BJ (cell line): ENCODE results near the gene GAPDHS. TPM values are rescaled to one million over a fixed set of nuclear protein-coding genes. Genes with fewer than 3 reads are reported as not detected.
A peak's percentile ranks its signal among the peaks of the same experiment; 100 is the strongest.

Experiments
- CTCF ChIA-PET: fragments of 350-600 bp; formaldehyde crosslinking; extraction: SDS; loops from one replicate; lab custom pipeline; 2021; ENCODE audit warnings: antibody characterized with exemption, inconsistent platforms; lab: Yijun Ruan, JAX
- POLR2A ChIA-PET: fragments of 300-600 bp; sonication (Branson Sonifier 250); formaldehyde crosslinking; extraction: SDS; loops from one replicate; lab custom pipeline; 2021; ENCODE audit warnings: antibody characterized with exemption; lab: Charles Lee
- DNase-seq: peaks from one replicate; pipeline ENCODE4 v3.0.0-alpha.2; 2011; ENCODE audit warnings: low read depth
- H3K27me3 ChIP-seq: 2 replicates; pipeline ENCODE4 v1.6.0; 2011; ENCODE audit warnings: low read length; ENCODE audit not compliant: control insufficient read depth, insufficient read depth
- H3K36me3 ChIP-seq: 2 replicates; pipeline ENCODE4 v1.5.1; 2011; ENCODE audit warnings: low read length; ENCODE audit not compliant: control insufficient read depth, insufficient read depth
- H3K4me3 ChIP-seq: 2 replicates; pipeline ENCODE4 v1.5.1; 2011; ENCODE audit warnings: low read depth, mild to moderate bottlenecking, control low read depth, low read length
- polyA plus RNA-seq: library from polyadenylated mRNA; depleted of rRNA; stranded (reverse); fragments of >200 nt; gene quantifications from 2 replicates; pipeline ENCODE4 v1.2.3, GENCODE V29; 2011
- TF ChIP-seq, protein P1 (sequence below): IDR thresholded peaks from 2 replicates; pipeline ENCODE4 v1.5.1; 2011; ENCODE audit warnings: low read depth, mild to moderate bottlenecking, control low read depth, inconsistent platforms, low read length, moderate library complexity; ENCODE audit not compliant: insufficient read depth

The GAPDHS gene
- polyA plus RNA-seq, 1 experiment: not detected

DNA sequence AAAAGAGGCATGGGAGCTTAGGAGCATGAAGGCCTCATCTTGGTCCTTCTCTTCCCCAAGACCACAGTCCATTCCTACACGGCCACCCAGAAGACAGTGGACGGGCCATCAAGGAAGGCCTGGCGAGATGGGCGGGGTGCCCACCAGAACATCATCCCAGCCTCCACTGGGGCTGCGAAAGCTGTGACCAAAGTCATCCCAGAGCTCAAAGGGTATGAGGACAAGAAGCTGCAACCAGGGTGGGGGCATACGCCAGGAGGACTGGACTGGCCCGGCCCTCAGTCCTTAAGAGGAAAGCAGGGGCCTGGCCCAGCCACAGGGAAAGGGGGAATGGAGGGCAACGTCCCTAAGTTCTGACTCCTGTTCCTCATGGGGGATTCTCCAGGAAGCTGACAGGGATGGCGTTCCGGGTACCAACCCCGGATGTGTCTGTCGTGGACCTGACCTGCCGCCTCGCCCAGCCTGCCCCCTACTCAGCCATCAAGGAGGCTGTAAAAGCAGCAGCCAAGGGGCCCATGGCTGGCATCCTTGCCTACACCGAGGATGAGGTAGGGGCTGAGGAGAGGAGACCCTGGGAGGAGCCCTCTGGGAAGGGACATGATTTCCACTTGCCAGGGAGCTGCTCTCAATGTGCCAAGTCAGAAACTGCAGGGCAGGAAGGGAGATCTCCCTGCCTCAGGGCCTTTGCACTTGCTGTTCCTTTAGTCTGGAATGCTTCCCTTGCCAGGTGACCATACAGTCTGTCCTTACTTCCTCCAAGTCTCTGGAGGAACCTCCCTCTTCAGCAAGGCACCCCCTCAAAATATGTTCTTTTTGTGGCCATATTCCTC is 10.2 kb downstream of the GAPDHS start:
- TF ChIP-seq, protein P1, sequence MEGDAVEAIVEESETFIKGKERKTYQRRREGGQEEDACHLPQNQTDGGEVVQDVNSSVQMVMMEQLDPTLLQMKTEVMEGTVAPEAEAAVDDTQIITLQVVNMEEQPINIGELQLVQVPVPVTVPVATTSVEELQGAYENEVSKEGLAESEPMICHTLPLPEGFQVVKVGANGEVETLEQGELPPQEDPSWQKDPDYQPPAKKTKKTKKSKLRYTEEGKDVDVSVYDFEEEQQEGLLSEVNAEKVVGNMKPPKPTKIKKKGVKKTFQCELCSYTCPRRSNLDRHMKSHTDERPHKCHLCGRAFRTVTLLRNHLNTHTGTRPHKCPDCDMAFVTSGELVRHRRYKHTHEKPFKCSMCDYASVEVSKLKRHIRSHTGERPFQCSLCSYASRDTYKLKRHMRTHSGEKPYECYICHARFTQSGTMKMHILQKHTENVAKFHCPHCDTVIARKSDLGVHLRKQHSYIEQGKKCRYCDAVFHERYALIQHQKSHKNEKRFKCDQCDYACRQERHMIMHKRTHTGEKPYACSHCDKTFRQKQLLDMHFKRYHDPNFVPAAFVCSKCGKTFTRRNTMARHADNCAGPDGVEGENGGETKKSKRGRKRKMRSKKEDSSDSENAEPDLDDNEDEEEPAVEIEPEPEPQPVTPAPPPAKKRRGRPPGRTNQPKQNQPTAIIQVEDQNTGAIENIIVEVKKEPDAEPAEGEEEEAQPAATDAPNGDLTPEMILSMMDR: no peak
- DNase-seq: no peak
- no peaks in the 10 kb centered on the region for H3K27me3 ChIP-seq
- H3K36me3 ChIP-seq: peaks cover 4% of the 10 kb centered on the region
- no peak overlapping the region for H3K4me3 ChIP-seq
- ChIA-PET POLR2A (no interaction called here), CTCF (interaction anchor here (1.5 to 2.7 kb wide), 2 partner anchors 14 to 33 kb away, joined by 3 to 9 read pairs; no protein-coding TSS in a partner anchor)

GRCh38 chr19:35544110-35544802 is 11.0 kb downstream of the GAPDHS start:
- ChIA-PET POLR2A (no interaction called here), CTCF (interaction anchor here (0.9 to 1.5 kb wide), 3 partner anchors 10 to 34 kb away, joined by 3 to 5 read pairs (median 3); no protein-coding TSS in a partner anchor)
- no peaks in the 10 kb centered on the region for H3K27me3 ChIP-seq
- H3K4me3 ChIP-seq: peak overlapping the region; percentile 93
- no peak for DNase-seq
- peaks cover 4% of the 10 kb centered on the region for H3K36me3 ChIP-seq
- TF ChIP-seq, protein P1: no peak

DNA sequence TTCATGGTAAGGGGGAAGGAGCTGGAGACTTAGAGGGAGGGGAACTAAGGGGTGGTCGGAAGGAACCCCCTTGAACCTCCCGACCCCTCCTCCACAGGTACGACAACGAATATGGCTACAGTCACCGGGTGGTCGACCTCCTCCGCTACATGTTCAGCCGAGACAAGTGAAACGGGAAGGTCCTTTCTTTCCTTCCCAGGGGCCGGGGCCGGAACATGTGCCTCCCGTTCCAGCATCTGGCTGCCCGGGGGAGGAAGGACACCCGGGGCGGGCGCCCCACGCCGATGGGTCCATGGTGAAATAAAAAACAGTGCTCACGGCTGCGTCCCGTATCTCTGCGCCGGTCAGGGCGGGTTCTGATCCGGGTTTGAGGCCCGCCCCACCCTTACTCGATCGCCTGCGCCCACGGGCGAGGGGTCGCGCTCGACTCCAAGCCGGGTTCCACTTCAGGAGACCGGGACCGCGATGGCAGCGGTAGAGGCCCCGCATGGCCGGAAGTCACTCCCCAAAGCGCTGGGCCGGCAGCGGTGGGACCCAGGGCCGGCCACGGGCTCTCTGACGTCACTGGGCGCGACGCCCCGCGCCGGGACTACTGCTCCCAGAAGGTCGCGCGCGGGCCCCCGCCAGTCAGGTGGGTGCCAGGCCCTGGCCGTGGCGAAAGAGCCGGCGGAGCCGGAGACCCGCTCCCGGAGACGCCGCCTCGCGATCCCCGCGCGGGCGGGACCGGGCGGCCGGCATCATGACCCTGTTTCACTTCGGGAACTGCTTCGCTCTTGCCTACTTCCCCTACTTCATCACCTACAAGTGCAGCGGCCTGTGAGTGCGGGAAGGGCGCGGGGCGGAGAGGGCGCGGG is 12.0 kb downstream of the GAPDHS start, which contains the start of gene TMEM147:
Gene TMEM147 (plus strand): TSS at position 626 of the 854 bp plus-strand sequence. CDS start 114 bp downstream, at position 740.
- CTCF ChIA-PET: interaction anchor here (0.9 to 1.5 kb wide), 3 partner anchors 11 to 35 kb away, joined by 3 to 5 read pairs (median 3); no protein-coding TSS in a partner anchor
- peaks cover 4% of the 10 kb centered on the region for H3K36me3 ChIP-seq
- H3K4me3 ChIP-seq: peak within 1 kb of the TSS; percentile 93
- TF ChIP-seq, protein P1: no peak
- no peaks in the 10 kb centered on the region for H3K27me3 ChIP-seq
- DNase-seq: peak; percentile 30
- POLR2A ChIA-PET: no interaction called here

DNA sequence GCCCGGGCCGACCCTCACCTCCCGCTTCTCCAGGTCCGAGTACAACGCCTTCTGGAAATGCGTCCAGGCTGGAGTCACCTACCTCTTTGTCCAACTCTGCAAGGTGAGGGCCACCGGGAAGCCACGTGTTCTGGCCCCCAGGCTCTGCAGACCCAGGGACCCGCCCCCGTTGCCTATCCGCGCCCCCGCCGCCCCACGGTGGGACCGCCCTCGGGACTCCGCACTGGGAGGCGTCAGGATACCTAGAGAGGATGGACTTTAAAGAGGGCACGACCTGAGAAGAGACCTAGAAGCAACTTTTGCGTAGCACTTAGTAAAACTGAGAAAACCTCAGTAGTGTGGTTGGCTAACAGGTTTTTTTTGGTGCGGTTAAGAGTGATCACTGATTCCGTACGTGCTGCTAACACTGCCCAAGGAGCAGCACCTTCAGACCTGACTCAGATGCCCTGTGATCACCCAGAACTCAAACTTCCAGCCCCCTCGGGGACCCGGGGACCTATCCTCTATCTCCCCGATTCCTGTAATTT is 12.7 kb downstream of the GAPDHS start:
- ChIA-PET CTCF (no interaction called here), POLR2A (no interaction called here)
- H3K36me3 ChIP-seq: peaks cover 4% of the 10 kb centered on the region
- no peak for DNase-seq
- H3K27me3 ChIP-seq: no peaks in the 10 kb centered on the region
- H3K4me3 ChIP-seq: peak overlapping the region; percentile 93
- TF ChIP-seq, protein P1: no peak
